Cardiac septum (tissue), 1 donor: ENCODE data around the gene ISLR. TPM values are rescaled to one million over a fixed set of nuclear protein-coding genes. Genes with fewer than 3 reads are reported as not detected.
"Not testable (repeated sequence)": the region's sequence is repeated elsewhere in the genome, so short reads cannot be mapped to it uniquely, and the experiment has no call there.

Experiments
- DNase-seq: peaks from one replicate; pipeline ENCODE4 v3.0.0-alpha.2; 2020; ENCODE audit warnings: low spot score
- intact Hi-C: fragments of 100-400 bp; cut with DNase I; formaldehyde crosslinking; loops from one replicate; pipeline ENCODE4 v1.14.0; 2022
- total RNA-seq: library from RNA; stranded (reverse); fragmentation: NEBNext Ultra II Directional; extraction: Animal tissue kit (Norgen Biotek cat#: 25700); gene quantifications from one replicate; pipeline ENCODE4 v1.2.1, GENCODE V29; 2021
- donor health status: DM: no; HTN: no; CAD: no.

Gene ISLR
- total RNA-seq, 1 donor from 2014 or later, result 16.2 TPM

DNA sequence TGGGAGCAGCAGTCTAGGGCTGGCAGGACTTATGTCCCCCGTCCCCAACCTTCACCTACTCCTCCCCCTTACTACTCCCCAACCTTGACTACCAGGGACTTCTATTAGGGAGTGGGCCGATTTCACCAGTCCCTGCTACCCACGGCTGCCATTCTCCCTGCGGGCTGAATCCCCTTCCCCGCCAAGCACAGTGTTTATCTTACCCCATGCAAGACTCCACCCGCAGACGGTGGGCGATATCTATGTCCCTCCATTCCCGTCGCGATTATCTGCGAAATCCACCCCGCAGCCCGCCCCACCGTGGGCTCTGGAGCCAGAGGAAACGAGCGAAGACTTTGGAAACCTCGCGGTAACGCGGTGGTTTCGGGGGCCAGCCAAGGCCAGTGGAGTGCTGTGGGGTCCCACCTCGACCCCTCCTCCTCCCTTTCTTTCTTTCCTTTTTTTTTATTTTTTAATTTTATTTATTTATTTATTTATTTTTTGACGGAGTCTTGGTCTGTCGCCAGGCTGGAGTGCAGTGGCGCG lies 38.4 kb upstream of the ISLR start:
- intact Hi-C loops, result no loop called here
- no peak for DNase-seq

DNA sequence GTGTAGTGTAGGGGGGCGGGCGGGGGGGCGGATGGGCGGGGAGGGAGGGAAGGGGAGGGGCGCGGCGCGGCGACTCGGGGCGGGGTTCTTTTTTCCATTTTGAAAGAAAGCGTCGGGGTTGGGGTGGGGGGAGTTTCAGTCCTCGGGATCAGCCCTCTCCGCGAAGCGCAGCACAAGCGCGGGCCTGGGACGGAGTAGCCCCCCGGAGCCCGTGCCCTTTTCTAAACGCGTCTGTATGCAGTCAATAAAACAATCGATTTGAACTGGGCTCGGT lies 37.0 kb upstream of the ISLR start:
- DNase-seq, result no peak
- intact Hi-C loops, result loop anchor here (2.0 kb wide), 1 partner anchor 36 kb away; the partner anchor contains the start of gene ISLR

DNA sequence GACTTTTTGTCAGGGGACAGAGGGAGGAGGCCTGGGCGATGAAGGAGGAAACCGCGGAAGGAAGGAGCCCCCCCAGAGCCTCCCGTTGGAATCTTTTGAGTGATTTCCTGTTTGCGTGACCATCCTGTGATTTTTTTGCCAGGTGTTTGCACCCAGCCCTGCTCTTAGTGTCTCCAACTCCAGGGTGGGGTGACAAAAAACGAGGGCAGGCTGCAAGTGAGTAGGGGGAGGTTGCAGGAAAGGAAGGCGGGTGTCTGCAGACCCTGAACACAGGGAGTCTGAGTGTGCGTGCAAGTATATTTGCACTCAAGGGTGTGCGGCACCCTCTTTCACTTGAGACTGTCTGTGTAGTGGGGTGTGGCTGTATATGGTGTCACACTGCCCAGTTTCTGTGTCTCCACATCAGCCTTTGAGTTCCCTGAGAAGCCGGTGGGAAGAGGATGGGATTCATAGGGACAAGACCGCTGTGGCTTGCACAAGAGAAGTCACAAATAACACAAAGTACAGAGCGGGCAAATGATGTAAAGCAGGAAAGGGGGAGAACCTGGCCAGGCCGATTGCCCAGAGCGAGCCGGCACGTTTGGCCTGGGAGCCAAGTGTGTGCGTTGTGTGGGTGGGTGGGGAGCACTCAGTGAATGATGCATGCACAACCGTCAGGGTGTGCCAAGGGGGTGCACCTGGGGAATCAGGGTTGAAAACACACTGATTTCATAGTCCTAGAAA lies 36.5 kb upstream of the ISLR start:
- intact Hi-C loops, result loop anchor here (2.0 kb wide), 1 partner anchor 36 kb away; the partner anchor contains the start of gene ISLR
- DNase-seq, result no peak

DNA sequence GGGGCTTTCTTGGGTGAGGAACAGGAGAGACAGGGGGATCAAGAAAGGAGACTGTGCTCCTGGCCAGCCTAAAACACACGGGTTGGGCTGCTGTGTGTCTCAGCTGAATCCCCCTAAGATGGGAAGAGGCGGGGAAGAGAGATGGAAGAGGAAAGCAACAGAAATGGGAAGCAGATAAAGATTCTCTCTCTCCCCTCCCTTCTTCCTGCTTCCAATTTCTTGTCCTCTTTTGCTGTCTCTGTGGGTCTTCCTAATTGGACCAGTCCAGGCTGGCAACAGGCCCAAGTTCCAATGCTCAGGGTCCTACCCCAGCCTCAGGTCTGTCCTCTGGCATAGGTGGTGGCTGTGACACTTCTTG lies 36.0 kb upstream of the ISLR start:
- DNase-seq, result no peak
- intact Hi-C loops, result loop anchor here (2.0 kb wide), 1 partner anchor 35 kb away; the partner anchor contains the start of gene ISLR

DNA sequence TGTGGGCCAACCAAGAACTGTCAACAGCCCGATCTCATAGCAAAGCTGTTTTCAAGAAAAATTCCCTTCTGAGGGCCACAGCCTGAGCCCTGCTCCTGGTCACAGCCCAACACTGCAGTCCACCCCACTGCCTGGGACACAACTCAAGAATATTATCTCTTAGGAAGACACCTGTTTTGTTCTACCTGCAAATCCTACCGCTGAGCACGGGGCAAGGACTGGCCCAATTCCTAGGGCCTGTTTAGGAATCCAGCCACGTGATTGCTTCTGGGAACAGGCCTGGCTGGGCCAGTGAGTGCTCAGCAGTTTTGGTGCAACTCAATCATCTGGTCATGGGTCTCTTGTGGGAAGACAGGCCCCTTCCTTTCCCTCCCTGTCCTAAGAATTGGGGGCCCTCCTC lies 34.9 kb upstream of the ISLR start:
- intact Hi-C loops, result no loop called here
- no peak for DNase-seq

DNA sequence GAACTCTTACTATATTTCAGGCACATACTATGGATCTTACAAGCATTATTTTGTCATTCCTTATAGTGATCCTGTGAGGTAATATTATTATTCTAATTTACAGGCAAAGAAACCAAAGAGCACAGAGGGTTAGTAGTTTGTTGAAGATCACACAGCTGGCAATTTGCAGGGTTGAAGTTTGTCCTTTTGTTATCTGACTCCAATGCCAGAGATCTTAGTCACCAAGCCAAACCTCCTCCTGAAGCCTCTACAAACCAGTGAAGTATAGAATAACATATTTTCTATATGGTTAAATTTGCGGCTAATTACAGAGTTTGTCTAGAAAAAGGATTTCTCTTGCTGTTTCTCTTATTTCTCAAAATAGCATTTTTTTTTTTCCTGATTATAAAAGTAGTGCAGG lies 31.9 kb upstream of the ISLR start:
- DNase-seq, result no peak
- intact Hi-C loops, result loop anchor here (5.0 kb wide), 1 partner anchor 161 kb away; no protein-coding TSS in a partner anchor

DNA sequence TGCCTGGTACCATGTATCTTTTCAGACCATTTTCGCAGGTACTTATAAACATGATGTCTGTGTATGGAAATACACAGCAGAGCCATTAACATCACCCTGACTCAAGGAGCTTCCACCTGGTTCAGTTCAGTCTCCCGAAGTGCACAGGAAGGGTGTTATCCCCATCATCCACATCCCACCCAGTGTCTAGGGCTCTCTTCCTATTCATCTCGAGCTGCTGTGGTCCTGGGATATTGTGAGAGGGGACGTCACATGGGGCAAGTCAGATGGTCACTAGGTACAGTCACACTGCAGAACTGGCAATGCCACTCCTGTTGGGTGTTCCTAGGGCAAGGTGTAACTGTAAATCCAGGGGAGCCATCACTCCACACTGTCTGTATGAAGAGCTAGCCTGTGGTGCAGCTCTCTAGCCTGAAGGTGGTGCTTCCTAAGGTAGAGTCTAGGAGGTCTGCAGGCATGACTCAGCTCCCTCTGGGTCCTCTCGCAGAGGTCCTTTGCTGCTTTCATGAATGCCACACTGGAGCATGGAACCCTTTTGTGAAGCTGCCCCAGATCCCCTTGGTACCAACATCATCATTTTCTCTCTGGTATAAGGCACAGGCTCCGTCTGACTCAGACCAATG lies 29.2 kb upstream of the ISLR start:
- no peak for DNase-seq
- intact Hi-C loops, result loop anchor here (5.0 kb wide), 1 partner anchor 158 kb away; no protein-coding TSS in a partner anchor

DNA sequence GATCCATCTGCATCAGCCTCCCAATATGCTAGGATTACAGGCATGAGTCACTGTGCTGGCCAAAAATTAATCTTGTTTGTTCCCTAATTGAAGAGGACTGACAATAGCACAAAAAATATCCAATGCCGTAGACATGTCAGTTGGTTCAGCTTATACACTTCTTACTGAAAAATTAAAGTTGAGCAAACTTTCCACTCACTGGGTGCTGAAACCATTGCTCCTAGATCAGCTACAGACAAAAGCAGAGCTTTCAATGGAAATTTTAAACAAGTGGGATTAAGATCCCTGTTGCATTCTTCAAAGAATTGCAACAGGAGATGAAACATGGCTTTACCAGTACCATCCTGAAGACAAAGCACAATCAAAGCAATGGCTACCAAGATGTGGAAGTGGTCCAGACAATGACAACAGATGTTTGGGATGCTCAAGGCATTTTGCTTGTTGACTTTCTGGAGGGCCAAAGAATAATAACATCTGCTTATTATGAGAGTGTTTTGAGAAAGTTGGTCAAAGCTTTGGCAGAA lies 27.2 kb upstream of the ISLR start:
- no peak for DNase-seq
- intact Hi-C loops, result no loop called here

DNA sequence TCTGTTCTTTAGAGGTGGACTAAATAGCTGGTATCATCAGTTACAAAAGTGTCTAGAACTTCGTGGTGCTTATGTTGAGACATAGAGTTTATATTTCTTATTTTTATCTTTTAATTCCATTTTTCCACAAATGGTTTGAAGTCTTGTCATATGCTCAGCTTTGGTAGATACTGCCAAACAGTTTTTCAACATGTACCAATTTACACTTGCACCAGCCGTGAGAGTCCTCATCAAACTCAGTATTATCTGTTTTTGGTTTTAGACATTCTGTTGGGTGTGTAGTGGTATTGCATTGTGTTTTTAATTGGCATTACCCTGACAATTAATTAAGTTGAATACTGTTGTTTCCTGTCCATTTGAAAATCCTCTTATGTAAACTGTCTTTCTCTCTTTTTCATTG lies 26.5 kb upstream of the ISLR start:
- no peak for DNase-seq
- intact Hi-C loops, result no loop called here

DNA sequence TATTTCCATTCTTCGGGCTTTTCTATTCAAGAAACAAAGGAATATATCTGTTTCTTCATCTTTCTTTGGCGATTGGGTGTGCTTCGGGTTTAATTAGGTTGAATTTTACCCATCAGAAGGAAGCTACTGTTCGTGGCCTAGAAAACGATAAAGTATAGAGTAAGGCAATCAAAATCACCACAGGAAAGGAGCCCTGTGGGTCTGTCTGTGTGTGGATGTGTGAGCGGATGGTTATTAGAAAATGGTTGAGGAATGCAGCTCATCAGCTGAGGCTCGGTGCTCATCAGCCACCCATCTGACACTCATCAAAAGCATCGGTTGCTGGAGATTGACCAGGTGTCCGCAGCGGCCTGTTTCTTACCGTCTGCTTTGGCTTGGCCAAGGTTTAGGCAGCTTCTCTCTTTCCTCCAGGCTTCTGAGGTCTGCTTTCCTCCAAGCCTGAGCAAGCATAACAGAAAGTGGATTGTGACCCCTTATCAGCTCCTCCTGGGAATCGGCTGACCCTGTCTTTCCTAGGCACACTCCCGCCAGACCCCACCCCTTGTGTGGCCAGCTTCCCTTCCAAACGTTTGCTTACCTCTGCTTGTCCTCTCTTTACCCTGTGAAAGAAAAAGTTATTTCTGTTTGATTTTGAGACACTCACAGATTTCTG lies 17.6 kb upstream of the ISLR start:
- intact Hi-C loops, result loop anchor here (5.0 kb wide), 1 partner anchor 96 kb away; no protein-coding TSS in a partner anchor
- no peak for DNase-seq

DNA sequence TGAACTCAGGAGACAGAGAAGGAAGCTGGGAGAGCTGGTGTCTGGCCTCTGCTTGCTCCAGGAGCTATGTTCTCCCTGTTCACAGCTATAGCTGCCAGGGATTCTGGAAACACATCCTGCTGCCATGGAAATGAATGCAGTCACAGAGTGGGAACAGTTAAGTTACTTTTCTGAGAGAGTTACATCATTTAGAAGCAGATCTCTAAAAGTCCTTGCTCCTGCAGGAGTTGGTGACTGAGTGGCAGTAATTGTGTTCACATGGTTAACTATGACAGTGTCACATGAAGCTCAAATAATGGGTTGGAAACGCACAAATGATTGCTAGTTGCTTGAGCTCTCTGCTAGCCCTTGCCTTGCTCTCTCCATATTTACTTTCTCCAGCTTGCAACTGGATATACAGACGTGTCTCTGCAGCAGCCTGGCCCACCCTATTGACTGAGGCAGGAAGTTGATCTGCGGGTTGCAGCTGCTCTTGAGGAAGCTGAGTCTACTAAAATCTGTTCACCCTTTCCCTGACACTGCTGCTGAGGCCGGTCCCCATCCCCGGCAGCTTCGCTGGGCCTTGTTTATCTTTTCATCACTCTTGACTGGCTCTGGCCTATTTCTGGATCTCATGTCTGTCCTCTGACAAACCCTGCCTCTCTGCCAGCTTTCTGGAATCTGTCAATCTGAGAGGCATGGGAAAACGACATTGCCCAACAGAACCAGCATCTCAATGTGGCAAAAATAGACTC lies 16.7 kb upstream of the ISLR start:
- intact Hi-C loops, result loop anchor here (5.0 kb wide), 1 partner anchor 95 kb away; no protein-coding TSS in a partner anchor
- peak; percentile 76 for DNase-seq

DNA sequence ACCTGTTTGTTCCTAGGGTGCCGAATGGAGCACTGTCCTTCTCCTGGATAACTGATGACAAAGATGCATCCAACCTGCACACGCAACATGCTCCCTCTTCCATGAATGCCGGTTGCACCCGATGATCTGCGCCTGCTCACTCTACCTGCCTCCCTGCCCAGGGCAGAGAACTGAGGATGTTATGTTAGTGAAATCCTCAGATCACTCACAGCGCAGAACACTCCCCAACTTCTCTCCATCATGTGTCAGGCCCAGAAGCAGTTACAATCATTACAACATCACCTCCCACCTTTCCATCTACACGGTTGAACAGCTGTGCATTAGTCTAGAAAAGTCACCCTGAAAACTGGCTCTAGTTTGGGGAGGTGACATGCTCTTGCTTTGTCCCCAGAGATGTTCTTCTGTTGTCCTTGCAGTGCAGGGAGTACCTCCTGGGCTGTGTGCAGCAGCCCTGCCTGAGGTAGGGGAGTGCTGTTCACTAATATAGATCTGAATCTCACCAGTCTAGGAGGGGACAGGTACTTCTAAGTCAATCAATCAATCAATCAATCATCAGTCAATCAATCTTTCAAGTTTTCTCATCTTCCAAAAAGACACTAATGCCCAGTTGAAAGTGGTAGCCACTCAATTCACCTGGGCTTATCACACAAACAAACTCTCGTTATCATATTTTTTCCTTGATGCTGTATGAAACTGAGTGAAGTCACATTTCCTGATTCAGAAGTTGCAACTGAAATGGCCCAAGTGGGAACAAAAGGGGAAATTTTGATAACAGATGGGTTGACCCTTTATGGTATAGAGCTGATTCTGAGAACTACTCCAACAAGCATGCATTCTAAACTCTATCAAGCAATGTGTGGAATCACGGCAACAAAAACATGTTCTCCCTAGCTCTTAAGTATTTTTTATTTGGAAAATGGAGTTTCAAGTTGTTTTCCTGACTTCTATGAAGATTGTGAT lies 15.4 kb upstream of the ISLR start:
- DNase-seq, result no peak
- intact Hi-C loops, result loop anchor here (5.0 kb wide), 1 partner anchor 94 kb away; no protein-coding TSS in a partner anchor

DNA sequence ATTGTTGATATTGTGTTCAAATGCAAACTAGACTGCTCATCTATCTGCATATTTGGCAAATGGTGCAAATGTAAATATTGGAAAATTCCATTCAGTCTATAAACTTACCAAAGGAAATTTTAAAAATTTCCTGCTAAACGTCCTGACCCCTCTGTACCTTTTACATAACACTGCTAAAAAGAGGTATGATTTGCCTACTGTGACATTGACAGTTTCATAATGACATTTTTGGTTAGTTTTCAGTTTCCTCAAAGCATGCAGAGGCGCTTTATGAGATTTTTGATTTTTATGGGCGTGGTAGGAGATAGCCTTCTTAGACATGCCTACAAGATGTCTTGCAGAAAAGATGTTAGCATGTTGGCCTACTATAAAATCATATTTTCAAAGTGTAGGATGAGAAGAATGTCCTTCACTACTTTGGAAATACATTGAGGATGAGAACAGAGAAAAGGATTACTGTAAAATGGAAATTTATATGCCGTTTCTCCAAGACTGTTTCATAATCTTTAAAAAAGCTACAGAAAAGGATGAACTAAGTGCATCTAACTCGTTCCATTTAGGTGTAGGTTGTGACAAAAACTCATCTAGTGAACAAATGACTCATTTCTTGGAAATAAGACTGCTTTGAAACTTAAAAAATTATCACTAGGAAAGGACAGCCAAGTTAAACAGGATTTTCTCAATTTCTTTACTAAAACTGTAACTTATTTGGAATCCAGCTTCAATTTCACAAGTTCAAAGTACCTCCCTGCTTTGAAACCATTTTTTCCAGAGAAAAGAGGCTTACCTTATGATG lies 14.5 kb upstream of the ISLR start:
- no peak for DNase-seq
- intact Hi-C loops, result loop anchor here (5.0 kb wide), 1 partner anchor 93 kb away; no protein-coding TSS in a partner anchor

DNA sequence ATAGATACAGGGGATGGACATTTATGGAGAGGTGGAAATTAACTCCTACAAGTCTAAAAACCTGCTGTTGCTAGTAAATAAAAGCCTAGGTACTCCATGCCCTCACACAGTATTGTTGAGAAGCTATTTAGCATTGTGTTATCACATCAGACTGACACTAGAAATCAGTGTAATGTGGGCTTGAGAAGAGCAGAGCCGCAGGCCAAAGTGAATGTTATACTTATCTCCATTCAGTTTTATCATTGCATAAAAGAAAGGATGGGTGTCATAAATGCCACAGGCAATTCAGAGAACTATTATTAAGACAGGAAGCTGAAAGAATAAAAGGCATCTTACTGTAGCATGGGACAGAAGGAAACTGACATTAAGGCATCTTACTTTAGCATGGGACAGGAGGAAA lies 13.7 kb upstream of the ISLR start:
- intact Hi-C loops, result loop anchor here (5.0 kb wide), 1 partner anchor 93 kb away; no protein-coding TSS in a partner anchor
- DNase-seq, result no peak

DNA sequence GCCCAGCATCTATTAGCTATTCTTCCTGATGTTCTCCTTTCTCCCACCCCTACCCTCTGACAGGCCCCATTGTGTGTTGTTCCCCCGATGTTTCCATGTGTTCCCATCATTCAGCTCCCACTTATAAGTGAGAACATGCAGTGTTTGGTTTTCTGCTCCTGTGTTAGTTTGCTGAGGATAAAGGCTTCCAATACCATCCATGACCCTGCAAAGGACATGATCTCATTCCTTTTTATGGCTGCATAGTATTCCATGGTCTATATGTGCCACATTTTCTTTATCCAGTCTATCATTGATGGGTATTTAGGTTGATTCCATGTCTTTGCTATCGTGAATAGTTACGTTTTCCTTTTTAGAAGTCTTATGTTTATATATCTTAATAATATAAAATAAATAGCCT lies 13.1 kb upstream of the ISLR start:
- intact Hi-C loops, DNase-seq: not testable (repeated sequence)

DNA sequence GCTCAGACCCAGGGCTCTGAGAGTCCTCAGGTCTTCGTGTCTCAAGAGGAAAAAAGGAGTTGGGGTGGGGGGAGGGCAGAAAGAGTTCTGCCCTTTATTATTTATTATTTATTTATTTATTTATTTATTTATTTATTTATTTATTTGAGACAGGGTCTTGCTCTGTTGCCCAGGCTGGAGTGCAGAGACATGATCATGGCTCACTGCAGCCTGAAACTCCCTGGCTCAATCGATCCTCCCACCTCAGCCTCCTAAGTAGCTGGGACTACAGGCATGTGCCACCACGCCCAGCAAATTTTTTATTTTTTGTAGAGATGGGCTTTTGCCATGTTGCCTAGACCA lies 11.3 kb upstream of the ISLR start:
- intact Hi-C loops, DNase-seq: not testable (repeated sequence)

DNA sequence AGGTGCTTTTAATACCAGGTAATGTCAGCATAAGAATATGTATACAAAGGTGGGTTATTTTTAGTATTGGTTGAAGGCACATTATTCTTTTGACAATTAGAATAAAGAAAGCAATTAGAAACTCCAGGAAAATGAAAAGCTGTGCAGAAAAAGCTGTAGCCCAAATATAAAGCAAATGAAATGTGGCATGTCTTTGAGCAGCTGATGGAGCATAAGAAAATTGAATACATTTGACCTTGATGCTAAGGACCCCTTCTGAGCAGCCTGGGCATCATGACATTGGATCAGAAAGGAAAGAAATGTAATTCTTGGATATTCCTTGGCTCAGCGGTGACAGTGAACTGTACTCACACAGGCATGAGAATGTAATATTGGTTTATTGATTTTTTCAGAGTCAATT lies 8.0 kb upstream of the ISLR start:
- no peak for DNase-seq
- intact Hi-C loops, result no loop called here

DNA sequence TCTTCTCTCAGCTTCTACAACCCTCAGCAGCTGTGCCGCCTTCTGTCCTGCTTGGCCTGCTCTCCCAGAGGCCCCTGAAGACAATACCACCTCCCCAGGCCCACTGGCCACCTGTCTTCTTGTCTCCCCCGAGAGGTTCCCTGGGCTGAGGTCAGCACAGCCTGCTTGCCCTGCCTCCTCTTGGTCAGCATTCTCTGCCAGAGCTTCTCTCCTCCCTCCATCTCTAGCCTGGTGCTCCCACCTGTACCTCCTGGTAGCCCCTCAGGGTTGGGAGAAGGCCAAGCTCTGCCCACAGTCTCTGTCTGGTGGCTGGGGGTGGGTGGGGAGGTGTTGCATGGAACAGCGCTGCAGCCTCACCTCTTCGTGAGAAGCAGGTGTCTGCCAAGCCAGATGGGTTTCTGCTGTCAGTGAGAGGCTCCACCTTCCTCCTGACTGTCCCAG lies 5.6 kb upstream of the ISLR start:
- intact Hi-C loops, result no loop called here

More for the DNA sequence above, 5.6 kb upstream of the ISLR start:
- no peak for DNase-seq
